G401 (cell line): ENCODE results near the gene FAAP100. TPM values are rescaled to one million over a fixed set of nuclear protein-coding genes. Genes with fewer than 3 reads are reported as not detected.
A peak's percentile ranks its signal among the peaks of the same experiment; 100 is the strongest.
"Not testable (repeated sequence)": the region's sequence is repeated elsewhere in the genome, so short reads cannot be mapped to it uniquely, and the experiment has no call there.

Experiments used
- DNase-seq: peaks from one replicate; pipeline ENCODE4 v3.0.0-alpha.2; 2015; ENCODE audit warnings: low spot score
- in situ Hi-C: cut with HindIII; loops from 2 replicates; pipeline ENCODE4 v1.10.0; 2016; ENCODE audit warnings: low sequenced_read_pairs, mixed read lengths
- total RNA-seq: library from RNA; depleted of rRNA; stranded (reverse); fragments of >200 nt; shearing (Covaris generic); gene quantifications from 2 replicates; pipeline ENCODE4 v1.2.3, GENCODE V29; 2014

The FAAP100 gene
- total RNA-seq, 1 experiment from 2014 or later = 37.1 TPM

DNA sequence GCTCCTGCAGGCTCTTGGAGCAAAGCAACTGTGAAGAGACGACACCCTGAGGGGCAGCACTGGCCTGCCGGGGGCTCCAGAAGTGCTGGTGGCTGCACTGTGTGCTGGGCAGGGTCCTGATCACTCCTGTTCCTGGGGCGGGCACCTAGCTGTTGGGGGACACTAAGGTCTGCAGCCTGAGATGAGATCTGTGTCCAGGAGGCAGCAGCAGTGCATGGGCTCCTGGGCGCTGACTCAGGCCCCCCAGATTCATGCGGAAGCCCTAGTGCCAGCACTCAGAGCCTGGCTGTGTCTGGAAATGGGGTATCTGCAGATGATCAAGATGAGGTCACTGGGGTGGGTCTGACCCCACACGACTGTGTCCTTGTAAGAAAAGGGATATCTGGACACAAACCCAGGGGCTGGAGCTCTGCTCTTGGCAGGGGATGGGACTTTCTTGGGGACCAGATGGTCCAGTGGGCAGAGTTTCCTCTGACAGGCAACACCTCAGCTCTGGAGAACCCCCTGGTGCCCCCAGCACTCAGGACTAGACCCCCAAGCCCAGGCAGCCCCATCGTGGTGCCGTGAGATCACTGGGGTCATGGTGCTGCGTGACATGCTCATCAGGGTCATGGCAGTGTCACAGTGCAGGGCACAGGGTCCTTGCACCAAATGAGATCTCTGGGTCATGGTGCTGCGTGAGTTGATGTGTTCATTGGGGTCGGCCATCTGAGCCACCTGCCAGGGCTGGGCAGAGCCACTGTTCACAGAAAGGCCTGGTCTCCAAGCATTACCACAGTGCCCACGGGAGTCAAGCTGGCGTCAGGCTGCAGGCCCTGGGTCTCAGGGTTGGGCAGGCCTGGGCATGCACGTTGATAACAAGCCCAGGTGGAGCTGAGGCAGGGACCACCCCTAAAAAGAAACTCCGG lies 9.5 kb downstream of the FAAP100 start:
- no peak for DNase-seq
- in situ Hi-C loops = no loop called here

DNA sequence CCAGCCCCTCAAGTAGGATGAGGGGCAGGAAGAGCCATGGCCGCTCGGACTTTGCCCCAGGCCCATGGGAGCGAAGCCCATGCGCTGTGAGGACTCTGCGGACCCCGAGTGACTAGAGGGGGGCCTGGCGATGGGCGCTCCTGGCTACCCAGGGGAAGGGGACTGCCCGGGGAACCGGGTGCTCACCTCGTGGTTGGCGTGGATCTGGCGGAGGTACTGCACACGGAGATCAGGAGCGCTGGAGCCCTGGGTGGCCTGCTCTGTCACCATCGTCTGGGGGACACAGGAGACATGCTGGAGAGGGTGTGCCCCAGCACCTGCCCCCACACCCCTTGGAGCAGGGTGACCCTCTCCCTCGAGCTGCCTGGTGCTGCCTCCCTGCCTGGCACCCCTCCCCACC lies 11.0 kb downstream of the FAAP100 start:
- no peak for DNase-seq
- in situ Hi-C loops = no loop called here

DNA sequence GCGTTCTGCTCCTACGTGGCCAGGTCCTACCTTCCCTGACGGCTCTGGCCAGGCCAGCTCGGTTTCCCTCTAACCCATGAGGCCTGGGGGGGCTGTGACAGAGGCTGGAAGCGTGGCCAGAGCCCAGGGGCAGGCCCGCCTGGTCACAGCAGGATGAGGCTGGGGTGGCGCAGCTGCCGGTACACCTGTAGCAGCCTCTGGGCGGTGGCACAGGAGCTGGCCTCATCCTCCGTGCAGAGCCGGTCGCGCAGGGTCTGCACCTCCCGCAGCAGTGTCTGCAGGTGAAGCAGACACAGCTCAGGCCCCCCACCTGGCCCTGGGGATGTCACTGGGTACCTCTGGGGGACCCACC lies 11.5 kb downstream of the FAAP100 start:
- in situ Hi-C loops = no loop called here
- DNase-seq = no peak

DNA sequence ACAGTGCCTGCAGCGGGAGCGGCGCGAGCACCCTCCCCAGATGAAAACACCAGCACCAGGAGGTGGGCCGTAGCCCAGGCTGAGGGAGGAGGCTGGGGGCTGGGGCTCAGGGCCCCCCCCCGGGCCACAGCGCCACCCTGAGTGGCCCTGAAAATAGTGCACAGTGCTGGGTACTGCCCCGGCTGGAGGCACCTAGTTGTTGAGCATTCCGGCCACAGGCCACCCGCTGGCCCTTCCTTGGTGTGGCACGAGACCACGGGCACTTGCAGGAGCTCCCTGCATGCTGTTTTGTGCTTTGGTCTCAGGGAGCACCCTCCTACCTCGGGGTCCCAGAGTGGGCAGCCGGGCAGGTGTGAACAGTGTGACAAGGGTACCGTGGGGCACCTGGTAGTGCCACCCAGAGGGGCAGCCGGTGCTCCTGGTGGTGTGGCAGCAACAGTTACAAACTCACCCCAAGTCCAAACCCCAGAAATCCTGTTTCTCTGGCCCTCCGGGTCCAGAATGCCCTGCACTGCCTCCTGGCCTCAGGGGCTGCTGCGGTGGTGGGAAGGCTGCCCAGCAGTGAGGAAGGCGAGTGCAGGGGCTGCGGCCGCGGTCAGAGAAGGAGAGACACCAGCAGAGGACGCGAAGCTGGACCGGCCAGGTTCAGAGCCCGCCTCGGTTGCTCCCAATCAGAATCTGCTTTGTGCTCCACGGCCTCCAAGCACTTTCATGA lies 12.0 kb downstream of the FAAP100 start:
- in situ Hi-C loops = no loop called here

DNA sequence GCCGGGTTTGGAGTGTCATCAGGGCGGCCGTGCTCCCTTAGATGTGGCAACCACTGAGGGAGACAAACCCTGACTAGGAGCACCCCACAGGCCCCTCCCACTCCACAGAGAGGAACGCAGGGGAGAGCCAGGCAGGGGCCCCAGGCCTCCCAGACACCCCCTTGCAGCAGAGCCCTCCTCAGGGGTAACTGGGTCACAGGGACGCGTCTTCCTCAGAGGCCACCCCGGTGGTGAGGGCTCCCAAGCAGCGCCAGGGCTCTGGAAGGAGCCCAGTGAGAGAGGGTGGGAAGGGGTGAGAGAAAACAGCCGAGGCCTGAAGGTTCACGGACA lies 12.6 kb downstream of the FAAP100 start:
- no peak for DNase-seq
- in situ Hi-C loops = no loop called here

More for the DNA sequence above, 12.0 kb downstream of the FAAP100 start:
- DNase-seq = no peak

DNA sequence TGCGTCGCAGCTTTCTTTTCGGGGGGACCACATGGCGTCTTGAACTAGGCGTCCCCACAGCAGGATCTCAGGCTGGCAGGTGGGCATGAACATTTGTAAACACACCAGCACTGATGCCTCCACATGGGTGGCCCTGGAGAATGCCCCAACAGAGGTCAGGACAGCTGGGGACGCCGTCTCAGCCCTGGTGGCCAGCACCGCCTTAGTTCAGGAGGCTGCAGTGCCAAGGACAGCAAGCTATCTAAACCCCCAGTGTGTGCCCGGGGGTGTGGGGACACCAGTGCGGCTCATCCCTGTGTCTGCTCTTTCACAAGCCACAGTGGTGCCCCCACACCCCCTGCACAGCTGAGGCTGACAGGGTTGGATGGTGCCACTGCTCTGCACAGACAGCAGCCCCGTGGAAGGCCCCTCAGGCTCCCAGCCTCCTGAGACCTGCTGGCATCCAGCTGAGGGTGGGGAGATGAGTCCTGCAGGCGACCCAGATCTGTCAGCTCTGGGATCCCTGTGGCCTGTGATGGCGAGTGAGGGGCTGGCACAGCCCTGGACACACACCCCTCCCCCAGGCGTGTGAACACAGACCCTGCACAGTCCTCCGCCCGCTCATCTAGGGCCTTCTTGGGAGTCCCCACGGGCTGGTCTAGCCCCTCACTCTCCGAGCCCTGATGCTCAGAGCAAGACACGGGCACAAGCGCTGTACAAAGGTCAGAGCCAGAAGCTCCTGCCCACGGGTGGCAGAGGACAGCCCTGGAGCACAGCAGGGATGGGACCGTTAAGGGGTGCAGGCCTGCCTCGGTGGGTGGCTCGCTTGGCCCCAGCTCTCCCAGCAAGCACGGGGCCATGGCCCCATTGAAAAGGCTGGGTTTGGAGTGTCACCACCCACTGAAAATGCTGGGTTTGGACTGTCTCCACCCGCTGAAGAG lies 13.2 kb downstream of the FAAP100 start:
- in situ Hi-C loops = no loop called here

DNA sequence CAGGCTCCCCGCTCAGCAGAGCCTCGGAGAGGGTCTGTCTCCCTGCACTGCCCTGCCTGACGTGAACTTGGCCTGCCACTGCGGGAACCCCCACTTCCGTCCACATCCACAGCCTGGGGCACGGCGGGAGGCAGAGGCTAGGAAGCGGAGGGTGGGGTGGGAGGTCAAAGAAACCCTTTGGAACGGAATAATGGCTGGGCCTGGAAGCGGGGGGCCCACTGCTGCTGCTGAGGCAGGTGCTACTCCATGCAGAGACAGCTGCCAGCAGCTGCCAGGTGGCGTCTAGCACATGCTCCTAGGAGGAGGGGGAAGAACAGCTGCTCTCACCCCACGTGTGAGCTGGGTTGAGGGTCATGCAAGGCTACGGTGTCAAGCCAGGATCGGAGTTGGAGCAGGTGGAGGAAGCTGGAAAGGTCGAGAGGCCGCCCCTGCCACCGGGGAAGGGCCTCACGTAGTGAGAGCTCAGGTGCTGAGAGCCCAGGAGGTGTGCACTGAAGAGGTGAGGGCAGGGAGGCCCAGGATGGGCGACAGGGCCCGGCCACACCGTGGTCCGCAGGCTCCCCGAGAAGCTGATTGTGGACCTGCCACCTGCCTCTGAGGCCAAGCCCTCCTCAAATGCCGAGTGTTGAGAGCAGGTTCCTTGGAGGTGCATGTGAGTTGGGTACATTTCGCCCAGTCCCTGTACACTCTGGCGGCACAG lies 14.1 kb downstream of the FAAP100 start:
- in situ Hi-C loops = no loop called here
- no peak for DNase-seq

More for the DNA sequence above, 13.2 kb downstream of the FAAP100 start:
- no peak for DNase-seq

DNA sequence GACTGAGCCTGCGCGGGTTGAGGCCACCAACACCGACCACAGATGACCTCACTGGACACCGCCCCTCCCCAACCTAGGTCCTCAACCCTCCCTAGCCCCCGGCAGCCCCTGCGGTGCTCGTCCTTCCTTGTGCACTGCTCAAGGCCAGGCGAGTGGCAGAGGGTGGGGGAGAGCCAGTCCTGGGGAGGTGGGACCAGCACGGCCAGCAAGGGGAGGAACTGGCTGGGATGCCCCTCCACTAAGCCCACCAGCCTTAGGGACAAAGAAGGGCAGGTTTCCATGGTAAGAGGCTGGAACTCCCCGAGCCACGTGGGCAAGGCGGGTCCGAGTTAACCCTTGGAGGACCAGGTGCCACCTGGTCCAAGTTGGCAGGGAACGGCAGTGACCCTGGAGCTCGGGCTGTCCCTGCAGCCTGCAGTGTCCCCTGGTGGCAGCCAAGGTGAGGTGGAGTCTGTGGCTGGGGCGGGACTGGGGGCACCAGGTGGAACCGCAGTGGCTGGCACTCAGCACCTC lies 14.8 kb downstream of the FAAP100 start:
- peak; percentile 64 for DNase-seq
- in situ Hi-C loops = no loop called here

DNA sequence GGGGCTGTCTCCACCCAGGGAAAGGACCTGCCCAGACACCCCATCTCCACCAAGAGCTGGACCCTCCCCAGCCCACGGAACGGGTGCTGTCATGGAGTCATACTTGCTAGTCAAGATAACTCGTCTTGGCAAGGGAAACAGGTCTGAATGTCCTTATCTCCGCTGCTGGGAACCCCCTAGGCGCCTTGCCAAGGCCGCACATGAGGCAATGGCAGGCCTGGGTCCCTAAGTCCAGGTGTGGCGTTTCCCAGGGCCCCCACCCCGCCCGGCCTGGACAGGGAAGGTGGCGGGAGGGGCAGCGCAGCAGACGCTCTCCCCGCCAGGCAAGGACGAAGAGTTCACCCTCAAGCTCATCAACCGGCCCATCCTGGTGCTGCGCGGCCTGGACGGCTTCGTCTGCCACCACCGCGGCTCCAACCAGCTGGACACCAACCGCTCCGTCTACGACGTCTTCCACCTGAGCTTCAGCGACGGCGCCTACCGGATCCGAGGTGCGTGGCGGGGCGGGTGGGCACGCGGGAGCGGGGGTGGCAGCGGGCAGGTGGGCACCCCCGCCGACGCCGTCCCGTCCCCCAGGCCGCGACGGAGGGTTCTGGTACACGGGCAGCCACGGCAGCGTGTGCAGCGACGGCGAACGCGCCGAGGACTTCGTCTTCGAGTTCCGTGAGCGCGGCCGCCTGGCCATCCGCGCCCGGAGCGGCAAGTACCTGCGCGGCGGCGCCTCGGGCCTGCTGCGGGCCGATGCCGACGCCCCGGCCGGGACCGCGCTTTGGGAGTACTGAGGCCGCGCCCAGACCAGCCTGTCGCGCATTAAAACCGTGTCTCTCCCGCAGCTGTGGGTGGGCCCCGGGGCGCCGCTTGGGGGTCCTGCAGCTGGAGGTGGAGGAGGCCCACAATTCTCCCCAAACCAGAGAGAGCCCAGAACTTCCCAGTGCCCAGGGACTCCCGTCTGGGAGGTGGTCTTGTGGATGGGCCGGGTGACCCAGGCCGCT lies 15.6 kb downstream of the FAAP100 start:
- no peak for DNase-seq
- in situ Hi-C loops = no loop called here

DNA sequence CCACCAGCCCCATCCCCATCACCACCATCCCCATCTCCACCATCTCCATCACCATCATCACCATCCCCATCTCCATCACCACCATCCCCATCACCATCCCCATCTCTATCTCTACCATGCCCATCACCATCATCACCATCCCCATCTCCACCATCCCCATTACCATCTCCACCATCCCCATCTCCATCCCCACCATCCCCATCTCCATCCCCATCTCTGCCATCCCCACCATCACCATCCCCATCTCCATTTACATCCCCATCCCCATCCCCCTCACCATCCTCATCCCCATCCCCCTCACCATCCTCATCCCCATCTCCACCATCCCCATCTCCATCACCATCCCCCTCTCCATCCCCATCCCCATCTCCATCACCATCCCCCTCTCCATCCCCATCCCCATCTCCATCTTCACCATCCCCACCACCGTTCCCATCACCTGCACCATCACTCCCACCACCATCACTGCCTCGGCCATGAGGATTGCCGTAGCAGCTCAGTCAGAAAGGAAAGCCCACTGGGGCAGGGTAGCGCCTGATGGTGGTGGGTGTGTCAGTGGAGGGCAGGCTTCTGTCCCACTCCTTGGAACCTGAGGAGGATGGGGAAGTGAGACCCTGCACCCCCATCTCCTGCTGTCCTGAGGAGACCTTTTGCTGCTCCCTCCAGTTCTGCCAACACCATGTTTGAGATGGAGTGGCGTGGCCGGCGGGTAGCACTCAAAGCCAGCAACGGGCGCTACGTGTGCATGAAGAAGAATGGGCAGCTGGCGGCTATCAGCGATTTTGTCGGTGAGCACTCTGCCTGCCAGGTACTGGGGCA lies 16.5 kb downstream of the FAAP100 start:
- DNase-seq = no peak
- in situ Hi-C loops = no loop called here

DNA sequence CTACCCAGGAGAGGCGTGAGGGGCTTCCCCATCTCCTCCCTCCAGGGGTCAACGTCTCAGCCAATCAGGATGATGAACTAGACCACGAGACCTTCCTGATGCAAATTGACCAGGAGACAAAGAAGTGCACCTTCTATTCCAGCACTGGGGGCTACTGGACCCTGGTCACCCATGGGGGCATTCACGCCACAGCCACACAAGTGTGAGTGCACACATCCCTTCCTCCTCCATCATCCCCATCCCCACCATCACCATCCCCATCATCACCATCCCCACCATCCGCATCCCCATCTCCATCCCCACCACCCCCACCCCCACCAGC lies 17.2 kb downstream of the FAAP100 start:
- DNase-seq = no peak
- in situ Hi-C loops = no loop called here

DNA sequence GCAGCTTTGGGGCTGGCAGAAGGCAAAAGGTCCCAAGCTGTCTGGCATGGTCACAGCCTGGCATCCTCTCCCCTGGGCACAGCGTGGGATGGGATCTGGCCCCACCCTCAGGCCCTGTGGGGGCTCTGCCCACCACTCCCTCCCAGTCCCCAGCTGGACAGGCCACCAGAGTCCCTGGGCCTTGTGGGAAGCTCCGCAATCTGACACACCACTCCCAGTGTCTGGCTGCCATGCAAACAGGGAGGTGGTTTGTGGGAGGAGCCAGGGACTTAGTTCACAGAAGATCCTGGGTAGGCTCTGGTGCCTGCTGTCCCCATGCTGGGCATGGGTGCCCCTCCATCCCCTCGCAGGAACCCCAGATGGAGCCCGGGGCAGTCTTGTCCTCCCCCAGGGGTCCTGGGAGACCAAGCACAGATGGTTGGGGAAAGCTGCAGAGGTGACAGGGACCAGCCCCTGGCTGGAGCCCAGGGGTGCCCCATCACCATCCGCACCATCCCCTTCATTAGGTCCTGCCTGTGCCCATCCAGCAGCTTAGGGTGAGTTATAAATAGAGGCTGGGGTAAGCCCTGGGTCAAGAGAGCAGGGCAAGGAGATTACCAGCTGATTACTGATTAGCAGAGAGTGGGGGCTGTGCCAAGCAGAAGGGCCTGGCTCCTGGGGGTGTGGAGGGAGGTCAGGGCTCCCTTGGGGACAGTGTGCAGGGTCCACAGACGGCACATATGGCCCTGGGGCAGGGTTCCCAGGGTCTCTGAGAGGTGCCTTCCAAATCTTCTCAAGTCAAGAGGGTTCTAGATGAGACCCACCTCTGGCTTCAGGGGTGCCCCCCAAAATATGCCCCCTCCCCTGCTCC lies 17.8 kb downstream of the FAAP100 start:
- DNase-seq = no peak
- in situ Hi-C loops = no loop called here

DNA sequence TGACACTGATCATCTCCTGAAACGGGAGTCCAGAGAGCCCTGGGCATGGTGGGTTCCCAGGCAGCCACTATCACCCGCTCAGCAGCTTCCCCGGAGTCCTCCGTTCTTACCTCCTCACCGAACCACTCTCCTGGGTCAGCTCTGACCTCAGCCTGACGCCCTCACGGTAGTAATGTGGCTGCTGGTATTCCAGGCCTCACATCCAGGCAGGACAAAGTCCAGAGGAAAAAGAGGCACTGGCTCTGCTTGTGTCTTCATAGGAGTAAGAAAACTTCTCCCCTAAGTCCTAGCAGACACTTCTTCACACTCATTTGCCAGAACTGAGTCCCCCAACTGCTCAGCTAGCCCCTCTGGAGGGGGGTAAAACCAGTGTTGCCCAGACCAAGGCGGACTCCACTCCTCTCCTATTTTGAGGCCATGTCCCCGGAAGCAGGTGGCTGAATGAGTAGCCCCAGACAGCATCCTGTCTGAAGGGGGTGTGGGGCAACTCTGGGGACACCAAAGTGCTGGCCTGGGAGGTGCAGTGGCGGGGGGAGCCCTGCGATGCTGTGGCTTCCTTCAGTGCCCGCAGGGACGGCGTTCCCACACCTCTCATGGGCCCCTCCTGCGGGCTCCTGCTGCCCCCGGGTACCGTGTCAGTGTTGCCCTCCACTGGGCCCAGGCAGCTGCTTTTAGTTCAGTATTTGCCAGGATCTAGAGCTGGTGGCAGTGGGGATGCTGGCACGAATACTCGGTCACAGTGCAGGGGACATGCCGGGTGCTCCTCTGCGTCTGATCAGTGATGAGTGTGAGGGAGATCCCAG lies 18.6 kb downstream of the FAAP100 start:
- no peak for DNase-seq
- in situ Hi-C loops = no loop called here

DNA sequence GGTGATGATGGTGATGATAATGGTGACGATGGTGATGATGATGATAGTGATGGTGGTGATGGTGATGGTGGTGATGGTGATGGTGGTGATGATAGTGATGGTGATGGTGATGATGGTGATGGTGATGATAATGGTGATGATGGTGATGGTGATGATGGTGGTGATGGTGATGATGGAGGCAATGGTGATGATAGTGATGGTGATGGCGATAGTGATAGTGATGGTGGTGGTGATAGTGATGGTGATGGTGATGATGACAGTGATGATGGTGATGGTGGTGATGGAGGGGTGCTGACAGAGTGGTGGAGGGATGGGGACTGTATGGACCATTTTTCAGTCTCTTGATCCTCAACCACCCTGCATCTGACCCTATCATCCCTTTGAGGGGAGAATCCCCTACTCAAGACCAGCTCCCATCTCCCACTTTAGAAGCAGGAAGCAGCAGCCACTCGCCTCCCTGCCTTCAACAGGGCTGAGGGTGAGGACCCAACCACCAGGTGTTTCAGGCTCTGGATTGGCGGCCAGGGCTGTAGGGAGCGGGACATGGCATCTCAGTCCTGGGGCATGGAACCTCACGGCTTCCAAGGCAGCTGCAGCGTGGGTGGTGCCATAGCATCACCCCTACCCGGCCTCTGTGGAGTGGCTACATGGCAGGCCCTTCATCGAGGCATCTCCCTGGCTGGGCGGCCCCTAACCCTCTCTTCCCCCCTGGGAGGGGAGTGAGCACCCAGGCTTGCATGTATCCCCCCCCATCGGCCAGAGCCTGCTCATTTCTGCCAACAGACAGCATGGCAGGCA lies 19.5 kb downstream of the FAAP100 start:
- in situ Hi-C loops = no loop called here
- no peak for DNase-seq

DNA sequence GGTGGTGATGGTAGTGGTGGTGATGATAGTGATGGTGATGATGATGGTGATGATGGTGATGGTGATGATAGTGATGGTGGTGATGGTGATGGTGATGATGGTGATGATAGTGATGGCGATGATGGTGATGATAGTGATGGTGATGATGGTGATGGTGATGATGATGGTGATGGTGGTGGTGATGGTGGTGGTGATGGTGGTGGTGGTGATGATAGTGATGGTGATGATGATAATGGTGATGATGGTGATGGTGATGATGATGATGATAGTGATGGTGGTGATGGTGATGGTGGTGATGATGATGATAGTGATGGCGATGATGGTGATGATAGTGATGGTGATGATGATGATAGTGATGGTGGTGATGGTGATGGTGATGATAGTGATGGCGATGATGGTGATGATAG lies 20.2 kb downstream of the FAAP100 start:
- in situ Hi-C loops, DNase-seq: not testable (repeated sequence)
